Activated CD4-positive, alpha-beta T cell treated with anti-CD3 and anti-CD28 coated beads, Interleukin-2, Interleukin-6, amounts not matched to agents 100 ng/mL and 50 ng/mL, durations not matched to agents 16 hours and 8 hours (primary cell): ENCODE data around the gene TBC1D1.

Source experiments
- DNase-seq: peaks from one replicate; pipeline ENCODE4 v3.0.0-alpha.2; 2020

TBC1D1 gene

GRCh38 chr4:38062088-38062775 lies 171.3 kb downstream of the TBC1D1 start:
- DNase-seq, result peak; percentile 80

DNA sequence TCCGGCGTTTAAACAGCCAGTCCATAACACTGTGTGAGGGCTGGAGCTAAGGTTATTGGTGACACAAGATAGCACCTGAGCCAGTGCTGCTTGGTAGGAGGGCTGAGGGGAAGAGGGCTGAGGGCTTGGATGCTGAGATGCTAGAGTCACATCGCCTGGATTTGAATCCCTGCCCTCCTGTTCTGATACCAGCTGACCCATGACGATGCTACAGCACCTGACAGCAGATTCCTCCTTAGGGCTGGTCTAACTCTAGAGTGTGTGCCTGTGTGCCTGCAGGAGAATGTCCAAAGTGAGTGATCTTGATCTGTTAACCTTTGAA lies 171.9 kb downstream of the TBC1D1 start:
- DNase-seq, result no peak

GRCh38 chr4:38065176-38065575 lies 174.3 kb downstream of the TBC1D1 start:
- no peak for DNase-seq

- no peak for DNase-seq
Measured at GRCh38 chr4:38065900-38066299, 175.0 kb downstream of the TBC1D1 start.

- DNase-seq, result no peak
Measured at GRCh38 chr4:38067499-38067898, 176.6 kb downstream of the TBC1D1 start.

DNA sequence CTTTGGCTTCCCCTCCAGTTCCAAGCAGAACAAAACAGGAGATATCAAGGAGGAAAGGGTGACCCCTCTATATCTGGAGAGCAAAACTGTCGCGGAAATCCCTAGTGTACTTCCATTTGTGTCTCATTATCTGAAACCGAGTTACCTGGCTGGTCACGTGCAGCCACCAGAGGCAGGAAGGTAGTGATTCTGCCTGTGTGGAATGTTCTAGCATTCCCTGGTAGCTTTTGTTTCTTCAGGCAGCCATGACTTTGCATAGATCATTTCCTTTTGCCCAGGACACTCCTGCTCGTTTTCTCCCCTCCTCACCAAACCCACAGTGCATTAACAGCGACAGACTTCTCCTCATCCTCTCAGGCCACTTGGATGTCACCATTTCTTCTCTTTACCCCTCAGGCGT lies 177.2 kb downstream of the TBC1D1 start:
- no peak for DNase-seq

- peak; percentile 43 for DNase-seq
Measured at GRCh38 chr4:38069271-38069760, 178.4 kb downstream of the TBC1D1 start.

GRCh38 chr4:38071801-38072431 lies 181.0 kb downstream of the TBC1D1 start:
- no peak for DNase-seq

GRCh38 chr4:38072578-38072977 lies 181.7 kb downstream of the TBC1D1 start:
- DNase-seq, result no peak

DNA sequence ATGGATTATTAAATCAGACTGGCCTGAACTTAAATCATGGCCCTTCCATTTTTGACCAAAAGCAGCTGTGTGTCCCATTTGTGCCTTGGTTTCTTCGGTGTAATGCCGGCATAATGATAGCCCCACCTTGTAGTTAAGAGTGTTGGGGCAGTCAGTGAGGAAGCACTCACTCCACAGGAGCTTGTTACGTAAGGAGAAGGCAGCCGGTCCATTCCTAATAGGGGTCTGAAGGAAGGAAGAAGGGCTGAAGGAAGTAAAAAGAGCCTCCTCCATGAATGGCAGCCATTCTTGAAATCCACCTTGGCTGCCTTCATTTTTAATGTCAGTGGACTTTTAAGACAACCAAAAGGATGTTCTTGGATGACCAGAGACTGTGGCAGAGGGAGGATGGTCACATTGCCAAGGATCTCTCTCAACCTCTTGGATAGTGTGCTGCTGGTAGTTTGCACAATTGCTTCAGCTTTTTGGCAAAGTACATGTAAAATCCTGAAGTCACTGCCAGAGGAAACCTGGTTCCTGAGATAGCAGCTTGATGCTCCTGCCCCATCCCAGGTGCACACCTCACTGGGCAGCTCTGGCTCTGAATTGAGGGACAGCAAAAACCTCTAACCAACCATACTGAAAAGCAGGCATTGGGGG lies 182.8 kb downstream of the TBC1D1 start:
- no peak for DNase-seq

GRCh38 chr4:38075370-38076152 lies 184.7 kb downstream of the TBC1D1 start:
- no peak for DNase-seq

- DNase-seq, result no peak
Measured at GRCh38 chr4:38076153-38076669, 185.3 kb downstream of the TBC1D1 start.

GRCh38 chr4:38077791-38078489 lies 187.1 kb downstream of the TBC1D1 start:
- no peak for DNase-seq

GRCh38 chr4:38078590-38079421 lies 187.9 kb downstream of the TBC1D1 start:
- no peak for DNase-seq

DNA sequence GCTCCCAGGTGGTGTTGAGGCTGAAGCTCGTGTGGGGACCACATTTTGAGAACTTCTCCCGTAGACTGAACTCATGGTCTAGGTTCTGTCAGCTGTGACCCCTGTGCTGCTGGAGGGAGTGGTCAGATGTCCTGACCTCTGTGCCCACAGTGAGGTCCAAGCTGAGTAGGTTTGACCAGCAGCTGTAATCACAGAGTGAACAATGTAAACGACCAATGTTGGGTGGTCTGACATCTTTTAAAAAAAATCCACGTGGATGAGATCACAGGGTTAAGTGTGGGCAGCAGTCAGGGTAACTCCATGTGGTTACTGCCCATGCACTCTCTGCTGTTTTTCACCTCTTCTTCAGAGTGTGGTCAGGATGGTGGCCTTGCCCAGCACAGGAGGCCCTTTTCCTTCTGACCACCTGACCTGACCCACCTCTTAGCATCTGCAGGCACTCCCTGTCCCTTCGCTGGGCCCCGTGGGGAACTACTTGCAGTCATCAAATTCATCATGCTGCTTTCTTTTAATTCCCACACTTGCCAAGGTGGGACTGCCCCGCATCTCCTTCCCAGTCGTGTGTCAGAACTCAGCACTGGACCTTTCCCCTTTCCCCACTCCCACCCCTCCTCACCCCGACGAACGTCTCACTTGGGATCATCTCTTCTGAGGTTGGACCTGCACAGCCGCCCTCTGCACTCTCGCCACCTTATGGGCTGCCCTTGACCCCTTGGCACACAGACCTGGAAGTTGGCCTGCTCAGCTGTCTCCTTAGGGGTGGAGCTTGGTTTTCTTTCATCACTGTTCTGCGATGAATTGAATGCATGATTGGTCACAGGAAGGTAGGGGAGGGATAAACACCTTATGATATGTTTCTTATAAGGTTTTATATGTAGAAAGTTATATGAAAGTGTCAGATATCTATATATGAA lies 189.4 kb downstream of the TBC1D1 start:
- no peak for DNase-seq

GRCh38 chr4:38082021-38082420 lies 191.1 kb downstream of the TBC1D1 start:
- DNase-seq, result no peak

GRCh38 chr4:38082424-38083385 lies 191.8 kb downstream of the TBC1D1 start:
- DNase-seq, result no peak

DNA sequence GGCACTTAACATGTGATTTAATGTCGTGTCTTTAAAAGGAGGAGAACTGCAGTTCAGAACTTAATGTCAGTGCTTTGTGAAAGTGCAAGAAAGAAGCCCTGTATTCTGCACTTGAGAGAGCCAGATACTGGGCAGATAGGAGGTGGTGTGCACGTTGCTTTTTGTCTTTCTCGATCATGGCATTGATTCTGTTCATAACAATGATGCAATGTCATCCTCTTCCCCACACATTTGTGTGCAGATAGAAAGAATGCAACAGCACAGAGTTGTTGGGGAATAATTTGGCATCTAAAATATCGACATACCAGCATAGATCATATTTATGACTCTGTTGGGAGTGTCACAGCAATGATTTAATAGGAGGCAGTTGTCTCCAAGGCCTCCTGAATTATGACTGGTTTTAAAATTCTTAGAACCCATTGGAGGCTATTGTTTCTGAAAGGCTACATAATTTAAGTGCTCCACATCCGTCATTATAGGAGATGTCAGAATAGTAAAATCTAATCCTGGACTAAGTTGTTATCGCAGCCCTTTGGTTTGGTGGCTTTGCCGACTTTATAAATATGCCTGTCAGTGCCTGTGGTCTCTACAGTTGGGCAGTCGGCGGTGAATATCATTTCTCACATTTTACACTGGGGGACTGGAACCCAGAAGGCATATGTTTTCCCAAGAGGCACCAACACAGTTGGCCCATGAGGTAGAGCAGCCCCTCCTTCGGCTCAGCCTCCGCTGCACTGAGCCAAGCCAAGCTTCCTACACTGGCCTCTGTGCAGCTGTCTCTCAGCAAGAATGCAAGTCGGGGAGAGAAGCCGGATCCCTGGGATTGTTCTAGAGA lies 194.2 kb downstream of the TBC1D1 start:
- DNase-seq, result no peak
